Measurements from ENCODE around the gene MTRFR.

MTRFR gene

GRCh38 chr12:123227581-123228258 lies 5.5 kb upstream of the MTRFR start:
- no peak for TF ChIP-seq CTCF (conservative IDR thresholded peaks at IDR 0.05; ENCODE audit: low read depth, low read length)
- no peak overlapping the region for H3K4me3 ChIP-seq (ENCODE audit: low read length)
- DNase-seq (ENCODE audit: low read depth), result no peak

GRCh38 chr12:123229051-123229450 lies 4.2 kb upstream of the MTRFR start:
- TF ChIP-seq CTCF (conservative IDR thresholded peaks at IDR 0.05; ENCODE audit: low read depth, low read length), result no peak
- no peak for DNase-seq (ENCODE audit: low read depth)
- no peak overlapping the region for H3K4me3 ChIP-seq (ENCODE audit: low read length)

GRCh38 chr12:123231931-123232330 lies 1.3 kb upstream of the MTRFR start:
- DNase-seq (ENCODE audit: low read depth), result no peak
- no peak for TF ChIP-seq CTCF (conservative IDR thresholded peaks at IDR 0.05; ENCODE audit: low read depth, low read length)
- H3K4me3 ChIP-seq (ENCODE audit: low read length), result peak overlapping the region; percentile 95

- DNase-seq (ENCODE audit: low read depth), result no peak
- no peak for TF ChIP-seq CTCF (conservative IDR thresholded peaks at IDR 0.05; ENCODE audit: low read depth, low read length)
- H3K4me3 ChIP-seq (ENCODE audit: low read length), result peak overlapping the region; percentile 95
Measured at GRCh38 chr12:123232472-123232806, 797 bp upstream of the MTRFR start.

GRCh38 chr12:123233505-123234308 lies 471 bp downstream of the MTRFR start:
- TF ChIP-seq CTCF (conservative IDR thresholded peaks at IDR 0.05; ENCODE audit: low read depth, low read length), result peak; percentile 14
- DNase-seq (ENCODE audit: low read depth), result no peak

GRCh38 chr12:123237646-123238329 lies 4.6 kb downstream of the MTRFR start:
- peak; percentile 74 for TF ChIP-seq CTCF (conservative IDR thresholded peaks at IDR 0.05; ENCODE audit: low read depth, low read length)
- DNase-seq (ENCODE audit: low read depth), result peak; percentile 14
- no peak overlapping the region for H3K4me3 ChIP-seq (ENCODE audit: low read length)

More at GRCh38 chr12:123233505-123234308, 471 bp downstream of the MTRFR start:
- H3K4me3 ChIP-seq (ENCODE audit: low read length), result peak overlapping the region; percentile 95

Measured in retinal pigment epithelial cell (primary cell).